Ramos (cell line): ENCODE data around the gene CYB5D1.

ENCODE experiments used
- in situ Hi-C: fragments of 300-500 bp; cut with MboI; formaldehyde crosslinking; loops from one replicate; pipeline ENCODE4 v1.14.3; 2022; ENCODE audit warnings: low sequenced_read_pairs; ENCODE audit not compliant: unreplicated experiment

Gene CYB5D1

GRCh38 chr17:7833011-7833794 is 24.6 kb upstream of the CYB5D1 start:
- in situ Hi-C loops: loop anchor here (25.0 kb wide), 1 partner anchor 596 kb away; the partner anchor contains the start of genes DVL2, GABARAP and PHF23

DNA sequence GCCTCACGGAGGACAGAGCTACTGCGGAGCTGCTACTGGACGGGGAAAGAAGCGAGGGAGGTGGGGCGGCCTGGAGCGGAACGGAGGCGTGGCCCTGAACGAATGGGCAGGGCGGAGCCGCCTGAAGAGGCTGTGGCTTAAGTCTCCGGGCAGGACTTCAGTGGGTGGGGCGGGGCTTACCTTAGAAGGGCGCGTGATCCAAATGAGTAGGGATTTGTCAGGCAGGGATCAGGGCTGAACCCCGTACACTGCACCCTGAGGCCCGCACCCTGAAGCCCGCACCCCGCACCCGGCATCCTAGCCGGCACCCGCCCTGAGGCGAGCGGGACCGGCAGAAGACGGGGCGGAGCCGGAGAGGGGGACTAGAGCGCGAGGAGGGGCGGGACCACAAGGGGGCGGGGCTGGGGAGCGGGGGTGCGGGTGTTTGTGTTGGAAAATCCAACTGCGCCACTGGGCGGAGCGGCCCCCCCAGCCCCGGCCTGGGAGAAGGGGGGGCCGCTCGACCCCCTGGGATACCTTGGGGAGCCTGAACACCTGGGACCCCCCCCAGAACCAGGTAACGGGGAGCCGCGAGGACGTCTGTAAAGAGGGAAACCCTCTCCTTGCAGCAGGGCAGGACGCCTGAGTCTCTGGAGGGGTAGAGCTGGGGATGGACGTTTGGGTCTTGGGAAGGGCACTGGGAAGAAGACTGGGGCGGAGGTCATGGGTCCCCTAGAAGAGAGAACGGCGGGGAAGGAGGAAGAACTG is 23.8 kb upstream of the CYB5D1 start, which contains the start of gene KDM6B:
TSS of gene KDM6B (plus strand) at position 423 of the 747 bp plus-strand sequence. CDS start 11,338 bp downstream, outside the sequence.
- in situ Hi-C loops: loop anchor here (25.0 kb wide), 1 partner anchor 597 kb away; the partner anchor contains the start of genes DVL2, GABARAP and PHF23

- in situ Hi-C loops: loop anchor here (25.0 kb wide), 1 partner anchor 597 kb away; the partner anchor contains the start of genes DVL2, GABARAP and PHF23
Measured at GRCh38 chr17:7834542-7834956, 23.3 kb upstream of the CYB5D1 start.

DNA sequence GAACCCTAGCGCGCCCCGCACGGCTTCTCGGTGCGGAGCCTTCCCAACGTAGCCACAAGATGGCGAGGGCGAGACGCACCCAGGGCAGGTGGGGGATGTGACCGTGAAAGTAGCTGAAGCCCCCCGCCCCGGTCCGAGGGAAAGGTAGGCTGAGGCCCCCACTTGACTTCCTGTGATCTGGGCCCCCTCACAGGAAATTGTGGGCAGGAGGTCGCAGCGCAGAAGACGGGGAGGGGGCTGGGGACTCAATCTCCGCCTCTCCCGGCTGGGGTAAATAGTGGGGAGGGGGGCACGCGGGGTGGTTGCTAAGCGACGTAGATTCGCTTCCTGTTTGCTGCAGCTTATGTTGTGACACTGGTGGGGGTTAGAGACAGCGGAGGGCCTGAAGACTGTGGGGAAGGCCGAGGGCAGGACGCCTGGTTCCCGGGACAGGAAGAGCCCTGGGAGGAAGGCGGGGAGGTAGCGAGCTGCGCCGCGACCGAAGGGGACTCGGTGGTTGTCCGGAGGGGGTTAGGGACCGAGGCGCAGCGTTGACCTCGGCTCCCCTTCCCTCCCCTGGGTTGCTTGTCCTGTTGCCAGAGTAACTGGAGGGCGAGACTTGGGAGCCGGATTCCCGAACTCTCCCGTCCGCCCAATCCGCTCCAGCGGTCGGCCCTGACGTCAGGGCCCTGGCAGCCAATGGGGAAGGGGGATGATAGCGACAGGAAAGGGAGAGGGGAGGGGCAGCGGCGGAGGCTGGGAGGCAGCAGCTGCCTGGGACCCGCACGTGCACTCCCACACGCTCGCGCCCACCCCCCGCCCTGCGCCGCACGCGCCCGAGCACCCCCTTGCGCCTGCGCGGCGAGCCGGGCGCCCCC is 22.6 kb upstream of the CYB5D1 start:
- in situ Hi-C loops: loop anchor here (25.0 kb wide), 1 partner anchor 598 kb away; the partner anchor contains the start of genes DVL2, GABARAP and PHF23

DNA sequence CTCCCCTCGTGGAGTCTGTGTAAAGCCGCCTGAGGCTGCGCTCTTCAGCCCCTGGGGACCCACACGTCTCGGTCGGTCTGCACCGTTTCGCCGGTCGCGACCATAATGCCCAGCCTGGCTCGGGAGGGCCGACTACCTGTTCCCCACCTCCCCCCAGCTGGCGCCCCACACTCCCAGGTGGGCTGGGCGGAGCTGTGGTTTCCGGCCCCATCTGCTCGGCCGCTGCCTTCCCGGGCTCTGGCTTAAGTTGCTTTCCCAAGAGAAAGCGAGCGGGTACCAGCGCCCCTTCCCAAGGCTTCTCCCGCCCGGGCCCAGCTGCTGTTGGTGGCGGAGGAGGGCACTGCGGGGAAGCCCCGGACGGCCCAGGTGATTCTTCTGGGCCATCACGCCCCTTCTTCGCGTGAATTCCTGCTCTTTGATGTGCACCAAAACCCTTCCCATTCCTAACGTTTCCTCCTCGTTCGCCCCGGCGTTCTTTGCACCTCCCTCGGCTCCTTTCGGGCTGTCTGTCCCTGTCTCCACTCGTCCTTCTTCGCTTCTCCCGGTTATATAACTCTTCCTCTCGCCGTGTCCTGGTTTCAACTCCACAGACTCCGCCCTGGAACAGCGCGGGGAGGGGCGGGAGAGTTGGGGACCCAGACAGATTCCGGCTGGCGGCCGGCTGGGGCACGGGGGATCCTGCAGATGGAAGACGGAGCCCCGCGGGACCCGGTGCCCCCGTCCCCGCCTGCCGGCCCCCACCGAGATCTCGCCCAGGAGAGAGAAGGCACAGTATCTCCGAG is 21.8 kb upstream of the CYB5D1 start:
- in situ Hi-C loops: loop anchor here (25.0 kb wide), 1 partner anchor 599 kb away; the partner anchor contains the start of genes DVL2, GABARAP and PHF23

DNA sequence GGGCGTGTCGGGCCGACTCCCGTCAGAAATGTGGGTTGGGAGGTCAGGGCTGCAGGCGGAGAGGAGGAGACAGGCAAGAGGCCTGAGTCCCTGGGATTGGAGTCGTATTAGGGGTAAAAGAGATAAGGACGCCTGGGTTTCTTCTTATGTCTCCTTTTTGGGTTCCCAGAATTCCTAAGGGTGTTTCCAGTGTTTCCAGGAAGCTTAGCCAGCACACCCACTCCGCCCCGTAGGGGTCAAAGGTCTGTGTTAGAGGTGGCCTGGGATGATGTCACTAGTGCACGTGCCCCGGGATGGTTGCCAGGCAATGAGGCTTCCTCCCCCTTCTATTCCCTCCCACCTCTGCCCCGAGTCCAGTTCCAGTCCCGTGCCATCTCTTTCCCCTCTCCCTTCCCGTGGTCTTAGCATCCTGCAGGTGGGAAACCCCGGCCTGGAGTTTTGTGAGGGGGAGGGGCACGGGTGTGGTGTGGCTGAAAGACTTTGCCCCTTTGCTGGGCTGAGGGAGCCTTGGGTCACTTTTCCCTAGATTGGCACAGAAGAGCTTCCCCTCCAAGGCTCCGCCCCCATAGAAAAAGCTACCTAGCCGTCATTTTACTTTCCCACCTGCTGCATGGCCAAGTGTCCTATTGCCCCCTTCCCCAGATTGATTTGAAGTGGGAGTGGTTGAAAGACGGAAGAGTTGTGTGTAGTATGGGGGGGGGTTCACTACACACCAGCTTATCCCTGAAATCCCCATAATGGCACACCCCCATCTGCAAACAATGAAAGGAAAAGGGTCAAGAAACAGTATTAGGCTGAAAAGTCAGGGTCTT is 21.0 kb upstream of the CYB5D1 start:
- in situ Hi-C loops: loop anchor here (25.0 kb wide), 1 partner anchor 600 kb away; the partner anchor contains the start of genes DVL2, GABARAP and PHF23

GRCh38 chr17:7837408-7838088 is 20.3 kb upstream of the CYB5D1 start:
- in situ Hi-C loops: loop anchor here (25.0 kb wide), 1 partner anchor 600 kb away; the partner anchor contains the start of genes DVL2, GABARAP and PHF23

GRCh38 chr17:7838090-7839075 is 19.4 kb upstream of the CYB5D1 start:
- in situ Hi-C loops: loop anchor here (25.0 kb wide), 1 partner anchor 601 kb away; the partner anchor contains the start of genes DVL2, GABARAP and PHF23

- in situ Hi-C loops: loop anchor here (25.0 kb wide), 1 partner anchor 602 kb away; the partner anchor contains the start of genes DVL2, GABARAP and PHF23
Measured at GRCh38 chr17:7839190-7839875, 18.5 kb upstream of the CYB5D1 start.

DNA sequence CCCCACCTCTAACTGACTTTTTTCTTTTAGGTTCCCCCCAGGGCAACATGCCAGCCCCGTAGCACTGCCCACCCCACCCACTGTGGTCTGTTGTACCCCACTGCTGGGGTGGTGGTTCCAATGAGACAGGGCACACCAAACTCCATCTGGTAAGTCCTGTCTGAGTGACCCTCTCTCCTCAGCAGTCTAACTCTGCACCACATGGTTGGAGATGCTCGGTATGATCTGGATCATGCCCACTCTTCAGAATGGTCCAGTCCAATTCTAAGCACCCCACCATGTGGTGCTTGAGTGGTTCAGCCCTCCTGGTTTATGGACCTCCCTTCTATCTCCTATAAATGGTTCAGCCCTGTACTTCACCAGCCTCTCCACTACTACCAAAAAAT is 17.9 kb upstream of the CYB5D1 start:
- in situ Hi-C loops: loop anchor here (25.0 kb wide), 1 partner anchor 603 kb away; the partner anchor contains the start of genes DVL2, GABARAP and PHF23

DNA sequence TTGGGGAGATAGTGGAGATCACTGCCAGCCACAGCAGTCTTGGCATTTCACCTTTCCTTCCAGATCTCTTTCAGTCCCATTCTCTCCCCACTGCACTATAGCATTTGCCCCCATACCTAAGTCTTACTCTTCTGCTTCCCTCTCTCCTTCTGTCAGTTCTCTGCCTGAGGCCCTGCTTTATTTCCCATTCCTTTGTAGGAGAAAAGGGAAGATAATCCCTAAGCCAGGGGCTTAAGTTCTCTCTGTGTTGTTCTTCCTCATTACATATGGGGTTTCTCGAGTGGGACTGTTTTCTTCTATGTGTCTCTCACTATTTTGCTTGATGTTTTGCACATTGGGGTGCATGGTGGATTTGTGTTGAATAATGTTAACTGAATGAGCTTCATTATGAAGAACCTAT is 17.4 kb upstream of the CYB5D1 start:
- in situ Hi-C loops: loop anchor here (25.0 kb wide), 1 partner anchor 603 kb away; the partner anchor contains the start of genes DVL2, GABARAP and PHF23

DNA sequence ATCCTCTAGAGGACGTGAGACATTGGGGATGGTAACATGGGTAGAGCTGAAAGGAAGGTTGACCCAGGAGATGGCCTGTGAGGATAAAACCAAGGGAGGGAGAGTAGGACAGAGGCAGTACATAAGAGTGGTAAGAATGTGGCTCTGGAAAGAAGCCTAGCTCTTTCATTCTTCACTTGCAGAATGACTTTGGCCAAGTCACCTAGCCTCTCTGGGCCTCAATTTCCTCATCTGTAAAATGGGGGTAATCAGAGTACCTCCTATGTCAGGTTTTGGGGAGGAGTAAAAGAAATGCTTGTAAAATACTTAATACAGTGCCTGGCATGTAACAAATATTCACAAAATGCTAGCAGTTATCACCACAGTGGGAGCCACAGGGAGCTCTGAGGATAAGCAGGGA is 16.9 kb upstream of the CYB5D1 start:
- in situ Hi-C loops: loop anchor here (25.0 kb wide), 1 partner anchor 604 kb away; the partner anchor contains the start of genes DVL2, GABARAP and PHF23

GRCh38 chr17:7841396-7841914 is 16.3 kb upstream of the CYB5D1 start:
- in situ Hi-C loops: loop anchor here (25.0 kb wide), 1 partner anchor 604 kb away; the partner anchor contains the start of genes DVL2, GABARAP and PHF23

DNA sequence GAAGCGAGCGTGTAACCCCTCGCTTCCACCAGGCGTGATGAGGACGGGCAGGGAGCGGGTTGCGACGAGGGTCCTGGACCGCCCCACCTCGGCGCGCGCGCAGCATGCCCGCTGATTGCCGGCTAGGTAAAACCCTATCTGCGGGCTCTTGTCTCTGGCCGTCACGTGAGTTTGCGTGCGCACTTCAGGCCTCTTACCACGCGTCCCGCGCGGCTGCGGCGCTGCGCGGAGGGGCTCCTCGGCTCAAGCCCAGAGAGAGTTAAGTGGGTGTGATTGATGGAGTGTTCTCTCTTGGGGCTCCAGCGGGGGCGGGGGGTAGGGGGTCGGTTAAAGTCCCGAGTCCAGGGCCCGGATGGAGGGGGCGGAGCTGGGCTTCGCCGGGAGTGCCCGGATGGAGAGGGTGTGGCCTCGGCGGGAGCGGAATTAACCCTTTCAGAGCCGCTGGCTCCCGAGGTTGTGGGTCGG is 15.9 kb upstream of the CYB5D1 start:
- in situ Hi-C loops: loop anchor here (25.0 kb wide), 1 partner anchor 605 kb away; the partner anchor contains the start of genes DVL2, GABARAP and PHF23
